Measurements from ENCODE around the gene OR2T34. TPM values are rescaled to one million over a fixed set of nuclear protein-coding genes. Genes with fewer than 3 reads are reported as not detected.
"Not testable (repeated sequence)": the region's sequence is repeated elsewhere in the genome, so short reads cannot be mapped to it uniquely, and the experiment has no call there.

OR2T34 gene
- total RNA-seq, 1 experiment from 2014 or later, result not detected

DNA sequence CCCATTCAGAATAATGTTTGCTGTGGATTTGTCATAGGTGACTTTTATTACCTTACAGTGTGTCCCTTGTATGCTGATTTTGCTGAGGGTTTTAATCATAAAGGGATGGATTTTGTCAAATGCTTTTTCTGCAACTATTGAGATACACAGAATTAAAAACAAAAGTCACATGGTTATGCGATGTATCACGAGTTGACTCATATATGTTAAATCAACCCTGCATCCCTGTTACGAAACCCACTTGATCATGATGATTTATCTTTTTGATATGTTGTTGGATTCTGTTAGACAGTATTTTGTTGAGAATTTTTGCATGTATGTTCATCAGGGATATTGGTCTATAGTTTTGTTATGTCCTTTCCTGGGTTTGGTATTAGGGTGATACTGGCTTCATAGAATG is 10.7 kb upstream of the OR2T34 start:
- Histone ChIP-seq H3K4me1 (replicated peaks) (no peaks in the 10 kb centered on the region), H3K4me3 (no peak overlapping the region), H3K27me3 (replicated peaks) (no peaks in the 10 kb centered on the region), H3K9me3 (replicated peaks) (no peaks in the 10 kb centered on the region), H3K27ac (no peak overlapping the region), H3K36me3 (no peaks in the 10 kb centered on the region)
- no peak for DNase-seq (ENCODE audit: low read depth in 1 of 2, low spot score in 2 of 2)

DNA sequence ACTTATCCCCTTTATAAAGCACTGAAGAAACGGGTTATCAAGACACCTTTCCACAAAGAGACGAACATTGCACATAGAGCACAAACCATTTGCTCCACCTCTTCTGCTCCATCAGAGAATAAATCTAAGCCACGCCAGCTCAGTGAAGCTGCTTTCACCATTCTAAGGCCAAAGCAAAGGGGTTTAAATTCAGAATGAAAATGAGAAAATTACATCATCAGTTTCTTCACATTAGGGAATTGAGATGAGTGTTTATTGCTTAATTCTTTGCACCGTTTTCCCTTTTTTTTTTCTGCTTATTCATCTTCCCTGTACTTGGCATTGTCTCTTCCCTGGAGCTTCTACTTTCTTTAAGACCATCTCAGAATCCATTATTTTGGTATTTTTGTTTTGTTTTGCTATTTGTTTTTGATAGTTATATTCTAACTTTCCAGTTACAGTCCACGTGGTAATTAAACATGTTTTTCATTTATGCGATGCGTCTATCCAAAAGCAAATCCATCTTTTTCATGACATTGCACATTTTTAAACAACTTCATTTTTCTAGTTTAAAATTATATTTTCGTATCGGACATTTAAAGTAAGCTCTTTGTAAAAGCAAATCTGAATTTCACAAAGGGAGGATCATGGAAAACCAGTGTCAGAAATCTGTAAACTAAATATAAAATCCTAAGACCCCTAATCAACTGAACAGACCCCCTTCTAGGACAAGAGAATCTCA is 1.9 kb upstream of the OR2T34 start:
- H3K36me3 ChIP-seq, result no peaks in the 10 kb centered on the region
- no peaks in the 10 kb centered on the region for H3K4me1 ChIP-seq (replicated peaks)
- no peak overlapping the region for H3K4me3 ChIP-seq
- no peak for DNase-seq (ENCODE audit: low read depth in 1 of 2, low spot score in 2 of 2)
- H3K9me3 ChIP-seq (replicated peaks), result no peaks in the 10 kb centered on the region
- no peaks in the 10 kb centered on the region for H3K27me3 ChIP-seq (replicated peaks)
- H3K27ac ChIP-seq, result no peak overlapping the region

DNA sequence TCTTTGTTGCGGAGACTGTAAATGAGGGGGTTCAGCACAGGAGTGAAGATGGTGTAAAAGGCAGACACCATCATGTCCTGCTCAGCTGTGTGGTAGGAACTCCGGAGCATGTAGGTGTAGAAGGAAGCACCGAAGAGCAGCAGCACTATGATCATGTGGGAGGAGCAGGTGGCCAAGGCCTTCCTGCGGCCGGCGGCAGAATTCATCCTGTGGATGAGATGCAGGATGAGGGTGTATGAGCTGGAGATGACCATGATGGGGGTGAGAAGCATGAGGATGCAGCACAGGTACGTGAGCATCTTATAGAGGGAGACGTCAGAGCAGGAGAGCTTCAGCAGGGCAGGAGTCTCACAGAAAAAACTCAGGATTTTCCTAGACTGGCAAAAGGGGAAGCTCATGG is 701 bp downstream of the OR2T34 start:
- DNase-seq (ENCODE audit: low read depth in 1 of 2, low spot score in 2 of 2); H3K27ac ChIP-seq; H3K36me3 ChIP-seq; H3K27me3 ChIP-seq (replicated peaks); H3K4me1 ChIP-seq (replicated peaks); H3K9me3 ChIP-seq (replicated peaks); H3K4me3 ChIP-seq: not testable (repeated sequence)

DNA sequence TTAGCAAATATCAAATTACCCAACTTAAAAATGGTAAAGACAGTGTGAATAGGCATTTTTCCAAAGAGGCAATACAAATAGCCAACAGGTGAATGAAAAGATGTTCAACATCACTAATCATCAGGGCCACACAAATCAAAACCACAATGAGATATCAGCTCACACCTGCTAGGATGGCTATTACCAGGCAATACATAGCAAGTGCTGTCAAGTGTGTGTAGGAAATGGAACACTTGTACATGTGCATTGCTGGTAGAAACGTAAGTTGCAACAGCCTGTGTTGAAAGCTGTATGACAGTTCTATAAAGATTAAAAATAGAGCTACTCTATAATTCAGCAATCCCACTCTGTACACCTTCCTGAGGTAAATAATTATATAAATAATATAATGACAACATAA is 2.5 kb downstream of the OR2T34 start:
- not testable (repeated sequence) for DNase-seq (ENCODE audit: low read depth in 1 of 2, low spot score in 2 of 2); H3K27me3 ChIP-seq (replicated peaks); H3K4me3 ChIP-seq; H3K9me3 ChIP-seq (replicated peaks); H3K4me1 ChIP-seq (replicated peaks); H3K36me3 ChIP-seq; H3K27ac ChIP-seq

DNA sequence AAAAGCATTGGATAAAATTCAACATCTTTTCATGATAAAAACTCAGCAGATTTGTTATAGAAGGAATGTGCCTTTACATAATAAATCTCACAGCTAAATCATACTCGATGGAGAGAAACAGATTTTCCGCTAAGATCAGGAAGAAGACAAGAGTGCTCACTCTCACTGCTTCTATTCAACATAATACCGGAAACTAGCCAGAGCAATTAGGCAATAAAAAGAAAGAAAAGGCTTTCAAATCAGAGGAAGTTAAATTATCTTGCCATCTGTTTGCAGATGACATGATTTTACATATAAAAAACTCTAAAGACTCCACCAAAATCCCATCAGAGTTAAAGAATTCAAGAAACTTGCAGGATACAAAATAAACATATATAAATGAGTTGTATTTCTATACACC is 3.7 kb downstream of the OR2T34 start:
- not testable (repeated sequence) for H3K9me3 ChIP-seq (replicated peaks); DNase-seq (ENCODE audit: low read depth in 1 of 2, low spot score in 2 of 2); H3K27ac ChIP-seq; H3K27me3 ChIP-seq (replicated peaks); H3K4me1 ChIP-seq (replicated peaks); H3K4me3 ChIP-seq; H3K36me3 ChIP-seq

DNA sequence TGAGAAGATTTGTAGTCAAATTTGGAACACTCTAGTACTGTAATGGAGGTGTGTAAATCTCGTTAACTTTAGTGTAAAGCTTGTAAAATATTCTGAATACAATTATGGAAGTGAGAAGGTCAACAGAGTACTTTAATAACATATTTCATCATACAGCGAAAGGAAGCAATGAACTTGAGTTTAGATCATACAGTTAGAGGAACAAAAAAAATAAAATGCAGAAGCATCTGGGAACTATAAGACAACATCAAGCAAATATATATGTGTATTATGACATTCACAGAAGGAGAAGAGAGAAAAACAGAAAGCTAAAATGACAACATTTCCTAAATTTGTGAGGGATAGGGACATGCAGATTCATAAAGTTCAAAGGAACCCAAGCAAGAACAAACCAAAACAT is 5.5 kb downstream of the OR2T34 start:
- not testable (repeated sequence) for H3K4me1 ChIP-seq (replicated peaks); H3K9me3 ChIP-seq (replicated peaks); DNase-seq (ENCODE audit: low read depth in 1 of 2, low spot score in 2 of 2); H3K4me3 ChIP-seq; H3K27me3 ChIP-seq (replicated peaks); H3K36me3 ChIP-seq; H3K27ac ChIP-seq

GRCh38 chr1:248565530-248566373 is 8.8 kb downstream of the OR2T34 start:
- not testable (repeated sequence) for H3K9me3 ChIP-seq (replicated peaks); H3K36me3 ChIP-seq; H3K4me3 ChIP-seq; H3K27me3 ChIP-seq (replicated peaks); H3K27ac ChIP-seq; DNase-seq (ENCODE audit: low read depth in 1 of 2, low spot score in 2 of 2); H3K4me1 ChIP-seq (replicated peaks)

DNA sequence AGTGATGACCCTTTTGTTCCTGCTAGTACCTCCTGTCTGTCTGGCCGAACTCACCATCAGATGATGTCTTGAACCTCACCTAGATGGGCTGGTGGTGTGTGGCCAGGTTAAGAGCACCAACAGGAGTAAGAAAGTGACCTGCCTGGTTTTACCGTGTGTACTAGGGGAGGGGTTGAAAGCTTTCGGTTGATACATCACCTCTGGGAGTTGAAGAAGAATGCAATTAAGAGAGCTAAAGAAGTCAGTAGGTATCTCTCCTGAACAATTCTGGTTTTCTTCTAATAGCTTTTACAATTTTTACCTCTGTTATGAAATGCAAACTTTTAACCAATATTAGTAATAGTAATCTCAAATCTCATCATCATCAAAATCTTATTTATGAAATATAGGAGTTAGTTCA is 11.9 kb downstream of the OR2T34 start, which contains the start of gene OR2T29:
Gene OR2T29, minus strand, starts transcription at position 101 of the 400 bp plus-strand sequence. CDS start 3,281 bp downstream, outside the sequence.
- not testable (repeated sequence) for H3K4me3 ChIP-seq; H3K27ac ChIP-seq; H3K9me3 ChIP-seq (replicated peaks); DNase-seq (ENCODE audit: low read depth in 1 of 2, low spot score in 2 of 2); H3K27me3 ChIP-seq (replicated peaks); H3K36me3 ChIP-seq; H3K4me1 ChIP-seq (replicated peaks)

GRCh38 chr1:248551027-248551426 is 23.5 kb downstream of the OR2T34 start:
- not testable (repeated sequence) for H3K36me3 ChIP-seq; H3K4me1 ChIP-seq (replicated peaks); H3K9me3 ChIP-seq (replicated peaks); H3K4me3 ChIP-seq; DNase-seq (ENCODE audit: low read depth in 1 of 2, low spot score in 2 of 2); H3K27me3 ChIP-seq (replicated peaks); H3K27ac ChIP-seq

DNA sequence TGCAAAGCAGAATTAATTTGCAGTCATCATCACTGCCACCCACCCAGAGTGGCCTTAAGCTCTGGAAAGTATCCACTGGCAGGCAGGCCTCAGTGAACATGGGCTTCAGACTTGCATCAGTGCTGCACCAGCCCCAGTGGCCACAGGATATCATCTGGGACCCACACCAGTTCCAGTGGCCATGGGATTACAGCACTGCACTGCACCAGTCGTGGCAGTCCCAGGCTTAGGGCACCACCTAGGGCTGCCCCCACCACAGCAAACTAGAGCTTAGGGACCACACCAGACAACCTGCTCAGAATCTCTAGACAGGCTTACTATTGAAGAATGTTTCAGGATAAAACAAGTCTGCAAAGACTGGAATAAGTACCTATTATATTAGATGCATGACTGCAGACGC is 27.2 kb downstream of the OR2T34 start:
- not testable (repeated sequence) for DNase-seq (ENCODE audit: low read depth in 1 of 2, low spot score in 2 of 2); H3K4me3 ChIP-seq; H3K9me3 ChIP-seq (replicated peaks); H3K36me3 ChIP-seq; H3K4me1 ChIP-seq (replicated peaks); H3K27ac ChIP-seq; H3K27me3 ChIP-seq (replicated peaks)

DNA sequence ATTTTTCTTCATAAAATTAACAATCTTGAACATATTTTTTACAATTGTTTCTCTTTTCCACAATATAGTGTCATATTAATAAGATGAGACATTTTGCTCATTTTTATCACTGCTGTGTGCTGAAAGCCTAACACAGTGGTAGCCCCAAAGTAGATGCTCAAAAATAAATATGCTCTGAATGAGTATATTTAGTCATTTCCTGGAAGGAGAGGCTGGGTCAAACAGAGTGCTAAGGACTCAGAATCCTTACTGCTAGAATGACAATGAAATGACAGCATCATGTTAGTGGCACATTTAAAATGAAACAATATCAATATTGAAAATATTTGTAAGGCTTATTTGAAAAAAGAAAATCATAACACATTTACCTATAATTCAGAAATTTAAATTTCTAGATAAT is 37.1 kb downstream of the OR2T34 start:
- H3K36me3 ChIP-seq; H3K27me3 ChIP-seq (replicated peaks); H3K9me3 ChIP-seq (replicated peaks); H3K4me1 ChIP-seq (replicated peaks); H3K27ac ChIP-seq; DNase-seq (ENCODE audit: low read depth in 1 of 2, low spot score in 2 of 2); H3K4me3 ChIP-seq: not testable (repeated sequence)

Other genes with a start within 250 kb of the OR2T34 start
- gene OR14C36, start 226.0 kb downstream of the OR2T34 start, total RNA-seq (2014; rRNA removed; shearing (Covaris generic)), result not detected in 2 replicates
- not detected in 2 replicates for gene OR2T4, start 213.1 kb downstream of the OR2T34 start, total RNA-seq (2014; rRNA removed; shearing (Covaris generic))
- not detected in 2 replicates for gene OR2T6, start 199.0 kb downstream of the OR2T34 start, total RNA-seq (2014; rRNA removed; shearing (Covaris generic))
- gene OR2T1, start 171.7 kb downstream of the OR2T34 start, total RNA-seq (2014; rRNA removed; shearing (Covaris generic)), result not detected in 2 replicates
- not detected in 2 replicates for gene OR2T2, start 129.1 kb downstream of the OR2T34 start, total RNA-seq (2014; rRNA removed; shearing (Covaris generic))
- not detected in 2 replicates for gene OR2T3, start 101.4 kb downstream of the OR2T34 start, total RNA-seq (2014; rRNA removed; shearing (Covaris generic))
- not detected in 2 replicates for gene OR2T5, start 86.2 kb downstream of the OR2T34 start, total RNA-seq (2014; rRNA removed; shearing (Covaris generic))
- gene OR2G6, start 66.7 kb downstream of the OR2T34 start, total RNA-seq (2014; rRNA removed; shearing (Covaris generic)), result not detected in 2 replicates
- not detected in 2 replicates for gene OR2T29, start 12.0 kb downstream of the OR2T34 start, total RNA-seq (2014; rRNA removed; shearing (Covaris generic))
- not detected in 2 replicates for gene OR2T10, start 22.9 kb upstream of the OR2T34 start, total RNA-seq (2014; rRNA removed; shearing (Covaris generic))
- gene OR2T11, start 60.3 kb upstream of the OR2T34 start, total RNA-seq (2014; rRNA removed; shearing (Covaris generic)), result not detected in 2 replicates
- not detected in 2 replicates for gene OR2T35, start 70.5 kb upstream of the OR2T34 start, total RNA-seq (2014; rRNA removed; shearing (Covaris generic))
- gene OR2T27, start 80.8 kb upstream of the OR2T34 start, total RNA-seq (2014; rRNA removed; shearing (Covaris generic)), result not detected in 2 replicates
- gene OR14I1, start 128.0 kb upstream of the OR2T34 start, total RNA-seq (2014; rRNA removed; shearing (Covaris generic)), result not detected in 2 replicates
- gene LYPD8, start 181.0 kb upstream of the OR2T34 start, total RNA-seq (2014; rRNA removed; shearing (Covaris generic)), result not detected in 2 replicates

All from SJSA1 (cell line).